DND-41 (cell line): Measurements from ENCODE around the gene CYP27A1.

Experiments
- CTCF ChIP-seq: IDR thresholded peaks from 2 replicates; pipeline ENCODE4 v1.5.1; 2012; ENCODE audit warnings: borderline replicate concordance, low read length, moderate library complexity, mild to moderate bottlenecking; ENCODE audit not compliant: poor library complexity, severe bottlenecking; ENCODE audit errors: extremely low read depth
- EZH2 ChIP-seq: IDR thresholded peaks from 3 replicates; pipeline ENCODE4 v1.6.1; 2012; ENCODE audit warnings: borderline replicate concordance, low read depth, mild to moderate bottlenecking, moderate library complexity, low read length, inconsistent platforms; ENCODE audit not compliant: severe bottlenecking

DNA sequence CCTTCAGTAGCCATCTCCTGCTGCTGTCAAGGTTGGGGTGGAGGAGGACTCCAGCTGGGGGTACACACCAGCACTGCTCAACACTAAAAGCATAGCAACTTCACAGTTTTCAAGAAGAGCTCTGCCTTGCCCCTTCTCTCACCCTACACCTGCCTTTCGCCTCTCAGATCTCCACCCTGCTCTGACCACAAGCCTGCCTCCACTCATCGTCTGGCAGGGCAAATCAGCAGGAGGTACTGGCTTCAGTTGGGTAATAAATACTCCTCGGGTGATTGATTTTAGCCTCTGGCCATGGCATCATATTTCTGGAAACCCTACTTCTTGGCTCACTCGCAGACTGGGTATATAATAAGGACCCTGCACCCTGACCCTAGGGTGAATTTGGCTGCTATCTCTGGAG, 52.7 kb downstream of the CYP27A1 start:
- TF ChIP-seq CTCF: no peak
- no peak for TF ChIP-seq EZH2
